Endodermal cell (in vitro differentiated cells): Measurements from ENCODE around the gene ROBO1. TPM values are rescaled to one million over a fixed set of nuclear protein-coding genes. Genes with fewer than 3 reads are reported as not detected.

Experiments
- DNase-seq: peaks from one replicate; pipeline ENCODE4 v3.0.0-alpha.2; 2017
- H3K27ac ChIP-seq: 2 replicates; pipeline ENCODE4 v1.5.1; 2013; ENCODE audit warnings: mild to moderate bottlenecking, low read depth, low read length, moderate library complexity
- H3K27me3 ChIP-seq: 2 replicates; pipeline ENCODE4 v1.6.1; 2013; ENCODE audit warnings: mild to moderate bottlenecking, low read length, moderate library complexity; ENCODE audit not compliant: insufficient read depth, control insufficient read depth, poor library complexity, severe bottlenecking
- H3K36me3 ChIP-seq: 2 replicates; pipeline ENCODE4 v1.7.0; 2013; ENCODE audit warnings: mild to moderate bottlenecking, low read length, moderate library complexity; ENCODE audit not compliant: control insufficient read depth, insufficient read depth
- H3K4me1 ChIP-seq: one replicate; pipeline ENCODE4 v1.7.0; 2013; ENCODE audit warnings: low read length; ENCODE audit not compliant: control insufficient read depth, insufficient read depth
- H3K4me3 ChIP-seq: 2 replicates; pipeline ENCODE4 v1.5.1; 2013; ENCODE audit warnings: mild to moderate bottlenecking, low read length, moderate library complexity
- H3K9ac ChIP-seq: 2 replicates; pipeline ENCODE4 v1.6.1; 2013; ENCODE audit warnings: mild to moderate bottlenecking, low read length, moderate library complexity; ENCODE audit not compliant: poor library complexity, severe bottlenecking; ENCODE audit errors: extremely low read depth
- H3K9me3 ChIP-seq: 2 replicates; pipeline ENCODE4 v1.6.1; 2013; ENCODE audit warnings: mild to moderate bottlenecking, low read length, moderate library complexity; ENCODE audit not compliant: control insufficient read depth
- H3K27ac Mint-ChIP-seq: 2 replicates; pipeline ENCODE4 v1.8.0; 2020; ENCODE audit warnings: mixed read lengths
- H3K27me3 Mint-ChIP-seq: 2 replicates; pipeline ENCODE4 v1.8.0; 2021; ENCODE audit warnings: mild to moderate bottlenecking, mixed read lengths; ENCODE audit not compliant: insufficient read depth
- H3K36me3 Mint-ChIP-seq: 2 replicates; pipeline ENCODE4 v1.8.0; 2020; ENCODE audit warnings: low read depth, mixed read lengths
- H3K4me1 Mint-ChIP-seq: 2 replicates; pipeline ENCODE4 v1.8.0; 2020; ENCODE audit warnings: mixed read lengths
- H3K4me3 Mint-ChIP-seq: 2 replicates; pipeline ENCODE4 v1.8.0; 2020; ENCODE audit warnings: mild to moderate bottlenecking, moderate library complexity, mixed read lengths
- H3K9me3 Mint-ChIP-seq: 2 replicates; pipeline ENCODE4 v1.8.0; 2020; ENCODE audit warnings: mild to moderate bottlenecking, mixed read lengths
- WGBS, 2 experiments: methylation state at CpG; one replicate each; pipeline versions ENCODE4 v1.1.5 to v1.1.7; 2013; ENCODE audit warnings: missing lambda C conversion rate in 2 of 2, mixed read lengths in 1 of 2; ENCODE audit not compliant: insufficient coverage in 1 of 2, insufficient read length in 1 of 2; 5-methylcytosine and 5-hydroxymethylcytosine counted together
- total RNA-seq, 2 donors: library from RNA; stranded (reverse); fragmentation: NEBNext Ultra II Directional in 1 of 2; extraction: Animal tissue kit (Norgen Biotek cat#: 25700) in 1 of 2; gene quantifications; 2 replicates in 1 of 2; 3 replicates in 1 of 2; pipeline ENCODE4 v1.2.1, GENCODE V29; 2021
- TF ChIP-seq, protein P1 (sequence below): fragments of 200-600 bp; sonication (generic); conservative IDR thresholded peaks from 2 replicates; pipeline ENCODE4 v1.5.0; 2021; ENCODE audit warnings: antibody characterized with exemption, mild to moderate bottlenecking

The ROBO1 gene
- total RNA-seq, 2 donors from 2014 or later, result 74.8 to 75.9 TPM

- Histone ChIP-seq H3K9me3 (no peaks in the 10 kb centered on the region), H3K27me3 (no peaks in the 10 kb centered on the region), H3K27ac (no peak overlapping the region), H3K36me3 (no peaks in the 10 kb centered on the region), H3K4me3 (no peak overlapping the region), H3K4me1 (peaks cover 1% of the 10 kb centered on the region), H3K9ac (no peak overlapping the region)
- TF ChIP-seq, protein P1, sequence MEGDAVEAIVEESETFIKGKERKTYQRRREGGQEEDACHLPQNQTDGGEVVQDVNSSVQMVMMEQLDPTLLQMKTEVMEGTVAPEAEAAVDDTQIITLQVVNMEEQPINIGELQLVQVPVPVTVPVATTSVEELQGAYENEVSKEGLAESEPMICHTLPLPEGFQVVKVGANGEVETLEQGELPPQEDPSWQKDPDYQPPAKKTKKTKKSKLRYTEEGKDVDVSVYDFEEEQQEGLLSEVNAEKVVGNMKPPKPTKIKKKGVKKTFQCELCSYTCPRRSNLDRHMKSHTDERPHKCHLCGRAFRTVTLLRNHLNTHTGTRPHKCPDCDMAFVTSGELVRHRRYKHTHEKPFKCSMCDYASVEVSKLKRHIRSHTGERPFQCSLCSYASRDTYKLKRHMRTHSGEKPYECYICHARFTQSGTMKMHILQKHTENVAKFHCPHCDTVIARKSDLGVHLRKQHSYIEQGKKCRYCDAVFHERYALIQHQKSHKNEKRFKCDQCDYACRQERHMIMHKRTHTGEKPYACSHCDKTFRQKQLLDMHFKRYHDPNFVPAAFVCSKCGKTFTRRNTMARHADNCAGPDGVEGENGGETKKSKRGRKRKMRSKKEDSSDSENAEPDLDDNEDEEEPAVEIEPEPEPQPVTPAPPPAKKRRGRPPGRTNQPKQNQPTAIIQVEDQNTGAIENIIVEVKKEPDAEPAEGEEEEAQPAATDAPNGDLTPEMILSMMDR, result no peak
- no peaks in the 10 kb centered on the region for H3K36me3 Mint-ChIP-seq
- no peak overlapping the region for H3K4me3 Mint-ChIP-seq
- DNase-seq, result no peak
- H3K9me3 Mint-ChIP-seq, result no peaks in the 10 kb centered on the region
- H3K4me1 Mint-ChIP-seq, result peaks cover 22% of the 10 kb centered on the region
- 90 to 93% methylated on average over 2 of the region's 2 CpGs for WGBS, 2 experiments
- no peak overlapping the region for H3K27ac Mint-ChIP-seq
- H3K27me3 Mint-ChIP-seq, result no peaks in the 10 kb centered on the region
Measured at GRCh38 chr3:79597709-79598108, 170.1 kb downstream of the ROBO1 start.

- H3K27ac Mint-ChIP-seq, result no peak overlapping the region
- no peaks in the 10 kb centered on the region for H3K36me3 ChIP-seq
- peaks cover 1% of the 10 kb centered on the region for H3K27me3 Mint-ChIP-seq
- H3K9ac ChIP-seq, result no peak overlapping the region
- no peaks in the 10 kb centered on the region for H3K36me3 Mint-ChIP-seq
- H3K4me1 Mint-ChIP-seq, result peaks cover 10% of the 10 kb centered on the region
- H3K4me3 Mint-ChIP-seq, result no peak overlapping the region
- H3K9me3 ChIP-seq, result no peaks in the 10 kb centered on the region
- no peak overlapping the region for H3K27ac ChIP-seq
- TF ChIP-seq, protein P1, result no peak
- H3K9me3 Mint-ChIP-seq, result no peaks in the 10 kb centered on the region
- H3K4me3 ChIP-seq, result no peak overlapping the region
- DNase-seq, result no peak
- no peaks in the 10 kb centered on the region for H3K4me1 ChIP-seq
- no peaks in the 10 kb centered on the region for H3K27me3 ChIP-seq
Measured at GRCh38 chr3:79587150-79587549, 180.6 kb downstream of the ROBO1 start.

GRCh38 chr3:79586232-79586631, 181.6 kb downstream of the ROBO1 start:
- Mint-ChIP-seq H3K9me3 (no peaks in the 10 kb centered on the region), H3K27ac (no peak overlapping the region), H3K4me1 (peaks cover 10% of the 10 kb centered on the region), H3K27me3 (peaks cover 1% of the 10 kb centered on the region), H3K36me3 (no peaks in the 10 kb centered on the region), H3K4me3 (no peak overlapping the region)
- no peak for DNase-seq
- no peaks in the 10 kb centered on the region for H3K4me1 ChIP-seq
- no peaks in the 10 kb centered on the region for H3K9me3 ChIP-seq
- no peak overlapping the region for H3K27ac ChIP-seq
- H3K36me3 ChIP-seq, result no peaks in the 10 kb centered on the region
- TF ChIP-seq, protein P1, result no peak
- no peaks in the 10 kb centered on the region for H3K27me3 ChIP-seq
- no peak overlapping the region for H3K4me3 ChIP-seq
- H3K9ac ChIP-seq, result no peak overlapping the region
